Kidney epithelial cell (primary cell): Measurements from ENCODE around the gene AUNIP. TPM values are rescaled to one million over a fixed set of nuclear protein-coding genes. Genes with fewer than 3 reads are reported as not detected.
A peak's percentile ranks its signal among the peaks of the same experiment; 100 is the strongest.

Experiments used
- DNase-seq: peaks from one replicate; pipeline ENCODE4 v3.0.0-alpha.2; 2010; ENCODE audit warnings: low read depth
- H3K27me3 ChIP-seq: 2 replicates; pipeline ENCODE4 v1.6.0; 2011; ENCODE audit warnings: low read length; ENCODE audit not compliant: control insufficient read depth, insufficient read depth
- H3K36me3 ChIP-seq: 2 replicates; pipeline ENCODE4 v1.5.1; 2011; ENCODE audit warnings: low read length; ENCODE audit not compliant: control insufficient read depth, insufficient read depth
- H3K4me3 ChIP-seq: 2 replicates; pipeline ENCODE4 v1.5.1; 2011; ENCODE audit warnings: low read depth, mild to moderate bottlenecking, control low read depth, low read length
- total RNA-seq: library from RNA; depleted of rRNA; stranded (reverse); fragments of >200 nt; gene quantifications from 2 replicates; pipeline ENCODE4 v1.2.3, GENCODE V29; 2015
- TF ChIP-seq, protein P1 (sequence below): IDR thresholded peaks from 2 replicates; pipeline ENCODE4 v1.5.1; 2011; ENCODE audit warnings: mild to moderate bottlenecking, moderate library complexity, low read length, control low read depth, inconsistent platforms; ENCODE audit not compliant: insufficient read depth, poor library complexity, severe bottlenecking

Gene AUNIP
- total RNA-seq, 1 donor from 2014 or later, result 1.7 TPM

DNA sequence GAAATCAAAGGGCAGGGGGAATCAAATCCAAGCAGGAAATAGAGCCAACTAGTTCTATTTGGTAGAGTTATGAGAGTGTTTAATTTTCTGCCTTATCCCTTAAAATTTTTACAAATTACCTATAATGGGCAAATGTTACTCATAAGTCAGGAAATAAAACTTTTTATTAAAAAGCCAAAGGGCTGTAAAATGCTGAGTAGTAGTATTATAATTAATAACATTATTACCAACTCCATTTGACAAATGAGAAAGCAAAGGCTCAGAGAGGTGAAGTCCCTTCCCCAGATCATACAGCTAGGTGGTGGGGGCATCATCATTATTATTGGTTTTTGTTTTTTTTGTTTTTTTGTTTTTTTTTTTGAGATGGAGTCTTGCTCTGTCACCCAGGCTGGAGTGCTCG, 55.9 kb downstream of the AUNIP start:
- Histone ChIP-seq H3K27me3 (no peaks in the 10 kb centered on the region), H3K4me3 (no peak overlapping the region), H3K36me3 (no peaks in the 10 kb centered on the region)
- no peak for DNase-seq
- TF ChIP-seq, protein P1, sequence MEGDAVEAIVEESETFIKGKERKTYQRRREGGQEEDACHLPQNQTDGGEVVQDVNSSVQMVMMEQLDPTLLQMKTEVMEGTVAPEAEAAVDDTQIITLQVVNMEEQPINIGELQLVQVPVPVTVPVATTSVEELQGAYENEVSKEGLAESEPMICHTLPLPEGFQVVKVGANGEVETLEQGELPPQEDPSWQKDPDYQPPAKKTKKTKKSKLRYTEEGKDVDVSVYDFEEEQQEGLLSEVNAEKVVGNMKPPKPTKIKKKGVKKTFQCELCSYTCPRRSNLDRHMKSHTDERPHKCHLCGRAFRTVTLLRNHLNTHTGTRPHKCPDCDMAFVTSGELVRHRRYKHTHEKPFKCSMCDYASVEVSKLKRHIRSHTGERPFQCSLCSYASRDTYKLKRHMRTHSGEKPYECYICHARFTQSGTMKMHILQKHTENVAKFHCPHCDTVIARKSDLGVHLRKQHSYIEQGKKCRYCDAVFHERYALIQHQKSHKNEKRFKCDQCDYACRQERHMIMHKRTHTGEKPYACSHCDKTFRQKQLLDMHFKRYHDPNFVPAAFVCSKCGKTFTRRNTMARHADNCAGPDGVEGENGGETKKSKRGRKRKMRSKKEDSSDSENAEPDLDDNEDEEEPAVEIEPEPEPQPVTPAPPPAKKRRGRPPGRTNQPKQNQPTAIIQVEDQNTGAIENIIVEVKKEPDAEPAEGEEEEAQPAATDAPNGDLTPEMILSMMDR, result no peak

DNA sequence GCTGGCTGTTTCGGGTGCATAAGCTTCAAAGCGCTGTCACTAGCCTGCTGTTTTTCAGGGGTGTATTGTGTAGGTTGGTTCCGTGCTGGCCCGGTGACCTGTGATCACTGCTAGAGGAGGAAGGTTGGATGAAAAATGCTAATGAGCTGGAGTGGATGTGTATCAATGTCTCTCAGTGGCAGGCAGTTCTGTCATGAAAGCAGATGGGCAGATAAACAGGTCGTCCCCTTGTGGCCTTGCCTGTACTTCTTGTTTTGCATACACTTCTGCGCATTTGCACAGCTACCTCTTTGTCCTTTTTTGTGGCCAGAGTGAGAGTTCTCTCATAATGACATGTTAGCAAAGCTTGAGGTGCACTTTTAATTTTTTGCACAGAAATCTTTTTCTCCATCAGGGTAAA, 56.3 kb downstream of the AUNIP start:
- TF ChIP-seq, protein P1, result no peak
- H3K36me3 ChIP-seq, result no peaks in the 10 kb centered on the region

DNA sequence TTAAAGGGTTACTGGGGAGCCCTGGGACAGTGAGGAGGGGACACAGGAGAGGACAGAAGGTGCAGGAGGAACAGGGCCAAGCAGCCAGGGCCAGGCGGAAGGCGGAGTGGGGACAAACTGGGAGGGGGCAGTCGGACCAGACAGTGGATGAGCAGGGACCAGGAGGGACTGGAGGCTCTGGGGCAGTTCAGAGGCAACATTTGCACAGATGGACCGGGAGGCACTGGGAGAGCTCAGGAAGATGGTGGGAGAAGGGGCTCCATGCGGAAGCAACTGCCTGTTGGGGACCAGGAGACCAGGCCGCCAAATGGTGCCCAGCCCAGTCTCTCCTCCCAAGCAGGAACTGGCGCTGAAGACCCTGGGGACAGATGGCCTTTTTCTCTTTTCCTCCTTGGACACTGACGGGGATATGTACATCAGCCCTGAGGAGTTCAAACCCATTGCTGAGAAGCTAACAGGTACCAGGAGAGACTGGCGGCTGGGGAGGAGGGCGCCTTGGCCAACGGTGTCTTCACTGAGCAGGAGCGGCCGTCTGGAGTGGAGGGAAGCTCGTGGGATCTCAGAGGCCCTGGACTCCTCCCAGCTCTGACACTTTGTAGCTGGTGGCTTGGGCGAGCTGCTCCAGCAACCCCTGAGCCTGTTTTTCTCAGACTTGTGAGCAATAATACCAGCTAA, 58.4 kb downstream of the AUNIP start:
- Histone ChIP-seq H3K36me3 (no peaks in the 10 kb centered on the region), H3K27me3 (no peaks in the 10 kb centered on the region), H3K4me3 (peak overlapping the region; percentile 61)
- TF ChIP-seq, protein P1, result no peak
- no peak for DNase-seq

More for the DNA sequence above, 56.3 kb downstream of the AUNIP start:
- Histone ChIP-seq H3K4me3 (no peak overlapping the region), H3K27me3 (no peaks in the 10 kb centered on the region)
- DNase-seq, result no peak

DNA sequence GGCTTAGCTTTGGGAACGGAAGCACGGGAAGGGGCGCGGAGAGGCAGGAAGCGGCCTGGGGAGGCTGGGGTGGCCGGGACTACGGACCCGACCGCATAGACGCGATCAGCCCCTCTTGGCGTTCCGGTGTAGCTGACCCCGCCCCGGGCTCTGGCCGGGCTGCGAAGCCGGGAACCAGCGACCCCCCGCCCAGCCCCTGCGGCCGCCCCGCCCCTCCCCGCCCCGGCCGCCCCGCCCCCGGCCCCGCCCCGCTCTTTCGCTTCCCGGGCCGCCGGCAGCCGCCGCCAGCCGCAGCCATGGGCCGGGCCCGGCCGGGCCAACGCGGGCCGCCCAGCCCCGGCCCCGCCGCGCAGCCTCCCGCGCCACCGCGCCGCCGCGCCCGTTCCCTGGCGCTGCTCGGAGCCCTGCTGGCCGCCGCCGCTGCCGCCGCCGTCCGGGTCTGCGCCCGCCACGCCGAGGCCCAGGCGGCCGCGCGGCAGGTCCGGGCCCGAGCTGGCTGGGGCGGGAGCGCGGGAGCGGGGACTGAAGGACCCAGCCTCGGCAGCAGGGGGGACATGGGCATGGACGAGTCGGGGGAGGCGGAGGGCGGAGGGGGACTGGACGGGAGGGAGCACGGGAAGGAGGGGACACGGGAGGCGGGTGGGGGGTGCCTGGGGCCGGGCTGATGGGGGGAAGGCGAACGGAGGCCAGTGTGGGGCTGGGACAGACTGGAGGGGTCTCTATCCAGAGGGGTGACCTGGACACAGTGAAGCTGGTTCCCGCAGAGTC, 59.1 kb downstream of the AUNIP start, which contains the start of gene SELENON:
TSS of gene SELENON (plus strand) at position 259 of the 768 bp plus-strand sequence. CDS start at position 297, 38 bp downstream.
- no peak for DNase-seq

DNA sequence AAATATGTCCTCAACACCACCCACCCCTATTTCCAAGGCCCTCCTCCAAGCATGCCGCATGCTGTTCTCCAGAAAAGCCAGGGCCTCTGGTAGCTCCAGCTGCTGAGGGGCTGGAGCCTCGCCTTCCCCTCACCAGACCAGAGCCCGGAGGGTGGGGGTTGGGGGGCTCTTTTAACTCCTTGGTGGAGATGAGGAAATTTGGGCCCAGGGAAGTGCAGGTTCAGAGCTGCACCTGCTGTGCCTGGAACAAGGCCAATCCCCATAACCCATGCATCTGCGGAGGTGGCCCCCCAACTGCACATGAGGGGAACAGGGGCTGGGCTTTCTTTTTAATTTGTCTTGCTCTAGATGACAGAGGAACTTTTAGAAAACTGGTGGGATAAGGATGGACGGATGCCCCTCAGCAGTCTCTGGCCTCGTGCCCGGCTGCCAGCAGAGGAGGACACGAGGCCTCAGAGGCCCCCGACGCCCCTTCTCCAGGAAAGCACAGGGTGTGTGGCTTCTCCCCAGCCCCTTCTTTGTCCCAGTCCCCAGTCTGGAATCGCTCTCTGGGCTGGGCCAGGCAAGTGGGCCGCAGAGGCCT, 59.8 kb downstream of the AUNIP start:
- TF ChIP-seq, protein P1, result no peak
- no peak for DNase-seq
- peak overlapping the region; percentile 39 for H3K4me3 ChIP-seq
- no peaks in the 10 kb centered on the region for H3K27me3 ChIP-seq
- no peaks in the 10 kb centered on the region for H3K36me3 ChIP-seq

More for the DNA sequence above, 59.1 kb downstream of the AUNIP start, which contains the start of gene SELENON:
- Histone ChIP-seq H3K4me3 (peak within 1 kb of the TSS; percentile 61), H3K27me3 (no peaks in the 10 kb centered on the region), H3K36me3 (no peaks in the 10 kb centered on the region)
- TF ChIP-seq, protein P1, result no peak
